ENCODE data around the gene TMEM260.
"Not testable (repeated sequence)": the region's sequence is repeated elsewhere in the genome, so short reads cannot be mapped to it uniquely, and the experiment has no call there.

TMEM260 gene

GRCh38 chr14:56686416-56686815 lies 106.8 kb downstream of the TMEM260 start:
- no peak for DNase-seq

GRCh38 chr14:56687123-56687522 lies 107.5 kb downstream of the TMEM260 start:
- no peak for DNase-seq

GRCh38 chr14:56694609-56695008 lies 115.0 kb downstream of the TMEM260 start:
- no peak for DNase-seq

- DNase-seq: not testable (repeated sequence)
These were observed 115.6 kb downstream of the TMEM260 start for GRCh38 chr14:56695216-56695615.
